HCT116 (cell line): Measurements from ENCODE around the gene PIM1. TPM values are rescaled to one million over a fixed set of nuclear protein-coding genes. Genes with fewer than 3 reads are reported as not detected.

Experiments
- ATAC-seq: fragments of 200-7000 bp; cut with Tn5 transposase; 2 replicates; pipeline ENCODE4 v1.9.1; 2020; ENCODE audit warnings: mild to moderate bottlenecking, moderate library complexity
- BruUV-seq: library from RNA; stranded (reverse); fragments of 400-500 nt; replicated peaks from 2 replicates; lab custom pipeline; 2021; lab: Mats Ljungman, UMichigan
- CTCF ChIA-PET: fragments of 300-600 bp; sonication (Branson Sonifier 250); formaldehyde crosslinking; loops from one replicate; lab custom pipeline; 2021; ENCODE audit warnings: antibody characterized with exemption; lab: Charles Lee
- POLR2A ChIA-PET: fragments of 300-600, 350-600 bp; sonication (Branson Sonifier 250); formaldehyde crosslinking; loops from one replicate; lab custom pipeline; 2021; ENCODE audit warnings: antibody characterized with exemption; lab: Charles Lee
- RAD21 ChIA-PET, 2 experiments: fragments of 300-600 bp; sonication (Branson Sonifier 250); formaldehyde crosslinking; loops; one replicate each; lab custom pipeline; 2023; ENCODE audit warnings: low total read pairs in 2 of 2; ENCODE audit not compliant: uncharacterized antibody in 2 of 2, unreplicated experiment in 2 of 2, low non-redundant PET in 1 of 2; lab: Charles Lee
- DNase-seq: peaks from one replicate; pipeline ENCODE4 v3.0.0-alpha.2; 2010; ENCODE audit warnings: low read depth, low spot score
- H2AFZ ChIP-seq: fragments of 200-600 bp; shearing (Covaris generic), sonication (generic); 2 replicates; pipeline ENCODE4 v1.6.1; 2017; ENCODE audit warnings: low read depth, mixed run types, mixed read lengths, antibody characterized with exemption, low read length; ENCODE audit not compliant: poor library complexity, severe bottlenecking
- H3K27ac ChIP-seq: 2 replicates; pipeline ENCODE4 v1.5.1; 2012; ENCODE audit warnings: low read depth, low read length
- H3K27me3 ChIP-seq: fragments of 200-600 bp; sonication (generic); 2 replicates; pipeline ENCODE4 v1.6.1; 2016; ENCODE audit warnings: mixed run types, low read length, mixed read lengths; ENCODE audit not compliant: insufficient read depth
- H3K36me3 ChIP-seq, 2 experiments: fragments of 200-500 bp in 1 of 2; fragments of 200-600 bp in 1 of 2; sonication (Bioruptor generic) in 1 of 2; sonication (generic) in 1 of 2; 2 replicates each; pipeline versions ENCODE4 v1.5.1 to v1.6.1; 2014 to 2016; ENCODE audit warnings: low read length in 2 of 2, inconsistent platforms in 1 of 2, mixed read lengths in 1 of 2, mixed run types in 1 of 2; ENCODE audit not compliant: insufficient read depth in 2 of 2, control insufficient read depth in 1 of 2
- H3K4me1 ChIP-seq, 2 experiments: fragments of 200-600 bp in 1 of 2; sonication (generic) in 1 of 2; 2 replicates each; pipeline versions ENCODE4 v1.5.1 to v1.6.1; 2012 to 2017; ENCODE audit warnings: low read length in 2 of 2, inconsistent platforms in 1 of 2, mild to moderate bottlenecking in 1 of 2, mixed read lengths in 1 of 2, mixed run types in 1 of 2, moderate library complexity in 1 of 2; ENCODE audit not compliant: insufficient read depth in 2 of 2, control insufficient read depth in 1 of 2
- H3K4me2 ChIP-seq: fragments of 200-600 bp; sonication (generic); 2 replicates; pipeline ENCODE4 v1.6.1; 2017; ENCODE audit warnings: mixed run types, low read length, mixed read lengths
- H3K4me3 ChIP-seq, 2 experiments: fragments of 200-600 bp in 1 of 2; sonication (generic) in 1 of 2; replicated peaks in 1 of 2; 2 replicates each; pipeline ENCODE4 v1.5.1; 2011 to 2016; ENCODE audit warnings: low read length in 2 of 2, control low read depth in 1 of 2, low read depth in 1 of 2, mild to moderate bottlenecking in 1 of 2, mixed read lengths in 1 of 2, mixed run types in 1 of 2
- H3K79me2 ChIP-seq: fragments of 200-600 bp; sonication (generic); 2 replicates; pipeline ENCODE4 v1.6.1; 2017; ENCODE audit warnings: mild to moderate bottlenecking, mixed run types, low read length, moderate library complexity, mixed read lengths; ENCODE audit not compliant: insufficient read depth
- H3K9ac ChIP-seq: fragments of 200-600 bp; sonication (generic); 2 replicates; pipeline ENCODE4 v1.6.1; 2016; ENCODE audit warnings: low read length, mixed read lengths
- H3K9me2 ChIP-seq: fragments of 200-600 bp; sonication (generic), shearing (Covaris generic); 2 replicates; pipeline ENCODE4 v1.6.1; 2017; ENCODE audit warnings: mixed run types, mild to moderate bottlenecking, moderate library complexity; ENCODE audit not compliant: insufficient read depth
- H3K9me3 ChIP-seq, 2 experiments: fragments of 200-500 bp in 1 of 2; fragments of 200-600 bp in 1 of 2; sonication (Bioruptor generic) in 1 of 2; sonication (generic) in 1 of 2; 2 replicates each; pipeline ENCODE4 v1.6.1; 2014 to 2017; ENCODE audit warnings: low read length in 2 of 2, mixed read lengths in 2 of 2, inconsistent platforms in 1 of 2, low read depth in 1 of 2, mild to moderate bottlenecking in 1 of 2, mixed run types in 1 of 2, moderate library complexity in 1 of 2; ENCODE audit not compliant: control insufficient read depth in 1 of 2, insufficient read depth in 1 of 2
- H4K20me1 ChIP-seq: fragments of 200-600 bp; sonication (generic), shearing (Covaris generic); 2 replicates; pipeline ENCODE4 v1.6.1; 2017; ENCODE audit warnings: mixed run types, mild to moderate bottlenecking, moderate library complexity; ENCODE audit not compliant: insufficient read depth
- ATF3 ChIP-seq: IDR thresholded peaks from 2 replicates; pipeline ENCODE4 v1.6.1; 2012
- CBX3 ChIP-seq: IDR thresholded peaks from 2 replicates; pipeline ENCODE4 v1.6.1; 2012; ENCODE audit warnings: low read depth
- CEBPB ChIP-seq: IDR thresholded peaks from 2 replicates; pipeline ENCODE4 v1.6.1; 2012; ENCODE audit warnings: low read depth
- ELF1 ChIP-seq: IDR thresholded peaks from 2 replicates; pipeline ENCODE4 v1.6.1; 2012; ENCODE audit warnings: low read depth, borderline replicate concordance
- EZH2 ChIP-seq: fragments of 200-600 bp; sonication (generic); IDR thresholded peaks from 2 replicates; pipeline ENCODE4 v1.6.1; 2017; ENCODE audit warnings: antibody characterized with exemption, mixed run types
- EZH2phosphoT487 ChIP-seq: fragments of 200-600 bp; IDR thresholded peaks from 2 replicates; pipeline ENCODE4 v1.6.1; 2018; ENCODE audit warnings: antibody characterized with exemption, borderline replicate concordance
- FOSL1 ChIP-seq: IDR thresholded peaks from 2 replicates; pipeline ENCODE4 v1.6.1; 2012; ENCODE audit warnings: low read depth
- POLR2A ChIP-seq: IDR thresholded peaks from 2 replicates; pipeline ENCODE4 v1.7.0; 2011; ENCODE audit warnings: borderline replicate concordance; ENCODE audit not compliant: insufficient read depth, insufficient read length; ENCODE audit errors: extremely low read depth
- POLR2AphosphoS5 ChIP-seq: IDR thresholded peaks from 2 replicates; pipeline ENCODE4 v1.6.1; 2011; ENCODE audit warnings: mild to moderate bottlenecking, low read depth, low read length, moderate library complexity
- SIN3A ChIP-seq: IDR thresholded peaks from 2 replicates; pipeline ENCODE4 v1.6.1; 2012; ENCODE audit warnings: low read depth
- SP1 ChIP-seq: IDR thresholded peaks from 2 replicates; pipeline ENCODE4 v1.6.1; 2012; ENCODE audit warnings: low read depth
- SRF ChIP-seq: IDR thresholded peaks from 2 replicates; pipeline ENCODE4 v1.6.1; 2012; ENCODE audit warnings: low read depth
- TCF7L2 ChIP-seq: IDR thresholded peaks from 2 replicates; pipeline ENCODE4 v1.7.0; 2011; ENCODE audit warnings: borderline replicate concordance, inconsistent platforms; ENCODE audit not compliant: insufficient read depth, insufficient read length; ENCODE audit errors: extremely low read depth
- YY1 ChIP-seq: IDR thresholded peaks from 2 replicates; pipeline ENCODE4 v1.6.1; 2011; ENCODE audit warnings: low read length, low read depth, moderate library complexity, mild to moderate bottlenecking; ENCODE audit not compliant: insufficient replicate concordance; ENCODE audit errors: extremely low read depth
- ZBTB33 ChIP-seq: IDR thresholded peaks from 2 replicates; pipeline ENCODE4 v1.6.1; 2011; ENCODE audit warnings: mild to moderate bottlenecking, low read length, moderate library complexity; ENCODE audit not compliant: insufficient replicate concordance; ENCODE audit errors: extremely low read depth
- ZFX ChIP-seq: fragments of 450-650 bp; IDR thresholded peaks from 2 replicates; pipeline ENCODE4 v1.6.1; 2017
- intact Hi-C: fragments of 100-400 bp; cut with micrococcal nuclease; formaldehyde crosslinking; loops from 2 replicates; pipeline ENCODE4 v1.10.0; 2022
- total RNA-seq: library from RNA; stranded (reverse); gene quantifications from one replicate; pipeline ENCODE4 v1.2.1, GENCODE V29; 2021; ENCODE audit not compliant: unreplicated experiment

The PIM1 gene
- total RNA-seq, 1 experiment from 2014 or later: 26.2 TPM

GRCh38 chr6:37160922-37161778, 8.8 kb upstream of the PIM1 start:
- no peaks in the 10 kb centered on the region for H3K9me3 ChIP-seq
- H3K4me1 ChIP-seq: peaks cover 0 to 7% of the 10 kb centered on the region in 2 experiments; a peak in 2 of 4 replicates
- no peaks in the 10 kb centered on the region for H3K27me3 ChIP-seq
- H3K9ac ChIP-seq: no peak overlapping the region
- H3K4me2 ChIP-seq: no peak overlapping the region
- no TSS peak for BruUV-seq
- CTCF ChIA-PET: interaction anchor here (1.3 kb wide), 1 partner anchor 11 kb away, joined by 4 read pairs; no protein-coding TSS in a partner anchor
- H2AFZ ChIP-seq: no peak overlapping the region
- ATAC-seq (no peak), DNase-seq (no peak)
- no peaks in the 10 kb centered on the region for H3K9me2 ChIP-seq
- RAD21 ChIA-PET: interaction anchor here (0.7 kb wide), 2 partner anchors 28 to 40 kb away, joined by 3 to 4 read pairs; no protein-coding TSS in a partner anchor
- TF ChIP-seq CEBPB (no peak), FOSL1 (no peak), ZFX (no peak), TCF7L2 (no peak), ZBTB33 (no peak), EZH2phosphoT487 (no peak), ELF1 (no peak), SRF (no peak), POLR2AphosphoS5 (no peak), ATF3 (no peak), CBX3 (no peak), SP1 (no peak), POLR2A (no peak), SIN3A (no peak), EZH2 (no peak), YY1 (no peak)
- H3K27ac ChIP-seq: no peak overlapping the region
- POLR2A ChIA-PET: interaction anchor here (1.0 kb wide), 1 partner anchor 8 kb away, joined by 3 read pairs; the partner anchor contains the start of gene PIM1
- no peaks in the 10 kb centered on the region for H3K36me3 ChIP-seq
- no peaks in the 10 kb centered on the region for H4K20me1 ChIP-seq
- intact Hi-C loops: no loop called here
- H3K4me3 ChIP-seq: no peak overlapping the region
- no peaks in the 10 kb centered on the region for H3K79me2 ChIP-seq
